Bronchial epithelial cell (primary cell): ENCODE data around the gene SLC46A3. TPM values are rescaled to one million over a fixed set of nuclear protein-coding genes. Genes with fewer than 3 reads are reported as not detected.

Experiments used
- DNase-seq: peaks from one replicate; pipeline ENCODE4 v3.0.0-alpha.2; 2010; ENCODE audit warnings: low read depth
- FAIRE-seq: peaks from 2 replicates; lab custom pipeline; 2011; peaks lifted over from hg19 to GRCh38; lab: Jason Lieb, UNC
- H3K27me3 ChIP-seq: 2 replicates; pipeline ENCODE4 v1.5.1; 2011; ENCODE audit warnings: low read length; ENCODE audit not compliant: control insufficient read depth, insufficient read depth
- H3K36me3 ChIP-seq: 2 replicates; pipeline ENCODE4 v1.5.1; 2011; ENCODE audit warnings: low read length; ENCODE audit not compliant: control insufficient read depth, insufficient read depth
- H3K4me3 ChIP-seq: 2 replicates; pipeline ENCODE4 v1.5.1; 2011; ENCODE audit warnings: mild to moderate bottlenecking, low read depth, low read length, control low read depth
- CTCF ChIP-seq: IDR thresholded peaks from 2 replicates; pipeline ENCODE4 v1.5.1; 2011; ENCODE audit warnings: mild to moderate bottlenecking, moderate library complexity, low read length, control low read depth, inconsistent platforms; ENCODE audit not compliant: insufficient read depth, severe bottlenecking
- total RNA-seq: library from RNA; depleted of rRNA; stranded (reverse); fragments of >200 nt; gene quantifications from 2 replicates; pipeline ENCODE4 v1.2.1, GENCODE V29; 2014

Gene SLC46A3
- total RNA-seq = 0.79 and 1.5 TPM in 2 replicates

DNA sequence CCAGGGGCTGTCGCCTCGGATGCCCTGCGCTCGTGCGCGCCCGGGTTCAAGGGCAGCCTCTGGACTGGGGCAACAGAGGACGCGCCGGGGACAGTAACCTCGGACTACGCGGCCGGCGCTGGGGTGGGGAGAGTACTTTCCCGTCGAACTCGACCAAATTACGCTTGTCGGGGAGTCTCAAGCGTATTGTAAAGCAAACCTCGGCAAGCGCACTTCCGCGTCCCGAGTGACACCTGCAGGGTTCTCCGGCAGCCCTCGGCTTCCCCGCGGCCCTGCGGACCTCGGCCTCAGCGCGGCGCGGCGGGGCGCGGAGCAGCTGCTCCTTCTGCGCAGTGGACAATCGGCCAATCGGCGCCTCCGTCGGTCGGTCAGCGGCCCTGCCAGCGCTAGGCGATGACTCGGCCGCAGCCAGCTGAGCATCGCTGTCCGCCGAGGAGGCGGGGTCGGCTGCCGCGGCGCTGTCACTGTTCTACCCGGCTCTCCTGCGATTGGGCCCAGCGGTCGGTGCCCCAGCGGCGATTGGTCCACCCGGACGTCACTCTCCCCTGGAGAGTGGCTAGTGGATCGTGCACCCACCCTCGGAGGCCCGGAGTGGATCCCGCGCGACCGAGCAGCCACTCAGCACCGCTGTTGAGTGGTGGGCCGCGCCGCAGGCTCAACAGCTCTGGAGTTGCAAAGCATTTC is at the start of gene SLC46A3:
Gene SLC46A3 (minus strand): TSS at position 428 of the 684 bp plus-strand sequence. CDS start 972 bp downstream, outside the sequence.
- DNase-seq (peak; percentile 79), FAIRE-seq (no peak)
- Histone ChIP-seq H3K36me3 (no peaks in the 10 kb centered on the region), H3K4me3 (peak within 1 kb of the TSS; percentile 54), H3K27me3 (no peaks in the 10 kb centered on the region)
- no peak for TF ChIP-seq CTCF

GRCh38 chr13:28763887-28764286 is 45.1 kb upstream of the SLC46A3 start:
- FAIRE-seq = peak; percentile 94
- DNase-seq = no peak

GRCh38 chr13:28761586-28761985 is 42.8 kb upstream of the SLC46A3 start:
- no peak overlapping the region for H3K4me3 ChIP-seq
- DNase-seq = no peak
- H3K27me3 ChIP-seq = no peaks in the 10 kb centered on the region
- no peak for TF ChIP-seq CTCF
- no peak for FAIRE-seq
- no peaks in the 10 kb centered on the region for H3K36me3 ChIP-seq

More at GRCh38 chr13:28763887-28764286, 45.1 kb upstream of the SLC46A3 start:
- no peaks in the 10 kb centered on the region for H3K36me3 ChIP-seq
- no peak for TF ChIP-seq CTCF
- no peak overlapping the region for H3K4me3 ChIP-seq
- H3K27me3 ChIP-seq = no peaks in the 10 kb centered on the region

GRCh38 chr13:28755546-28755870 is 36.7 kb upstream of the SLC46A3 start:
- DNase-seq (no peak), FAIRE-seq (no peak)
- TF ChIP-seq CTCF = no peak
- Histone ChIP-seq H3K27me3 (no peaks in the 10 kb centered on the region), H3K4me3 (no peak overlapping the region), H3K36me3 (no peaks in the 10 kb centered on the region)

GRCh38 chr13:28754698-28755545 is 36.2 kb upstream of the SLC46A3 start:
- Histone ChIP-seq H3K27me3 (no peaks in the 10 kb centered on the region), H3K4me3 (no peak overlapping the region), H3K36me3 (no peaks in the 10 kb centered on the region)
- DNase-seq (no peak), FAIRE-seq (no peak)
- TF ChIP-seq CTCF = no peak
